ENCODE results near the gene DIABLO. TPM values are rescaled to one million over a fixed set of nuclear protein-coding genes. Genes with fewer than 3 reads are reported as not detected.
"Not testable (repeated sequence)": the region's sequence is repeated elsewhere in the genome, so short reads cannot be mapped to it uniquely, and the experiment has no call there.

DIABLO gene
- total RNA-seq, 2 donors from 2014 or later = 44.1 to 45.4 TPM

GRCh38 chr12:122226366-122227125, 694 bp upstream of the DIABLO start:
- intact Hi-C loops (cut with DNase I, micrococcal nuclease) = no loop called here
- ATAC-seq (no peak), DNase-seq (no peak)

- DNase-seq (no peak), ATAC-seq (no peak)
- intact Hi-C loops (cut with DNase I, micrococcal nuclease) = no loop called here
Measured at GRCh38 chr12:122216445-122216844, 9.4 kb downstream of the DIABLO start.

GRCh38 chr12:122215771-122216170, 10.1 kb downstream of the DIABLO start:
- no peak for ATAC-seq
- DNase-seq = no peak
- intact Hi-C loops (cut with DNase I, micrococcal nuclease) = no loop called here

GRCh38 chr12:122208073-122208820, 17.6 kb downstream of the DIABLO start:
- no peak for DNase-seq
- intact Hi-C loops (cut with DNase I, micrococcal nuclease) = no loop called here
- no peak for ATAC-seq

GRCh38 chr12:122207391-122207790, 18.5 kb downstream of the DIABLO start:
- intact Hi-C loops (cut with DNase I, micrococcal nuclease) = no loop called here
- DNase-seq = no peak
- ATAC-seq = no peak

- no peak for DNase-seq
- intact Hi-C loops (cut with DNase I, micrococcal nuclease) = no loop called here
- ATAC-seq = no peak
Measured at GRCh38 chr12:122206976-122207375, 18.9 kb downstream of the DIABLO start.

- no peak for ATAC-seq
- intact Hi-C loops (cut with DNase I, micrococcal nuclease) = no loop called here
- DNase-seq = no peak
Measured at GRCh38 chr12:122206111-122206881, 19.6 kb downstream of the DIABLO start.

GRCh38 chr12:122205053-122205925, 20.6 kb downstream of the DIABLO start:
- DNase-seq (no peak), ATAC-seq (no peak)
- intact Hi-C loops (cut with DNase I, micrococcal nuclease) = no loop called here

GRCh38 chr12:122204167-122205052, 21.4 kb downstream of the DIABLO start:
- intact Hi-C loops (cut with DNase I, micrococcal nuclease) = no loop called here
- DNase-seq (no peak), ATAC-seq (no peak)

- peak; percentile 87 for ATAC-seq
- DNase-seq = peak; percentile 77 to 81
- intact Hi-C loops (cut with DNase I, micrococcal nuclease) = no loop called here
Measured at GRCh38 chr12:122203301-122204166, 22.3 kb downstream of the DIABLO start, which contains the start of gene B3GNT4. B3GNT4 (plus strand) TSS chr12:122203709; CDS start chr12:122204619, 910 bp downstream.

- ATAC-seq; DNase-seq; intact Hi-C loops (cut with DNase I, micrococcal nuclease): not testable (repeated sequence)
Measured at GRCh38 chr12:122202811-122203210, 23.0 kb downstream of the DIABLO start.

- intact Hi-C loops (cut with DNase I, micrococcal nuclease) = no loop called here
- DNase-seq = no peak
Measured at GRCh38 chr12:122202017-122202416, 23.8 kb downstream of the DIABLO start.

GRCh38 chr12:122201381-122201780, 24.5 kb downstream of the DIABLO start:
- no peak for ATAC-seq

More at GRCh38 chr12:122202017-122202416, 23.8 kb downstream of the DIABLO start:
- ATAC-seq = no peak

GRCh38 chr12:122200541-122201175, 25.2 kb downstream of the DIABLO start:
- no peak for DNase-seq
- intact Hi-C loops (cut with DNase I, micrococcal nuclease) = no loop called here
- peak; percentile 40 for ATAC-seq

More at GRCh38 chr12:122201381-122201780, 24.5 kb downstream of the DIABLO start:
- no peak for DNase-seq
- intact Hi-C loops (cut with DNase I, micrococcal nuclease) = no loop called here

- DNase-seq (no peak), ATAC-seq (no peak)
- intact Hi-C loops (cut with DNase I, micrococcal nuclease) = loop anchor here in 1 of 2 donors (10.0 kb wide), 1 partner anchor 65 kb away; no protein-coding TSS in a partner anchor
Measured at GRCh38 chr12:122199484-122200355, 26.1 kb downstream of the DIABLO start.

Measured in left colon (tissue), 2 donors.